Nephron (organoid): Measurements from ENCODE around the gene SFMBT1.
A peak's percentile ranks its signal among the peaks of the same experiment; 100 is the strongest.

ENCODE experiments used
- H3K27ac Mint-ChIP-seq, 3 experiments: 2 replicates each; pipeline ENCODE4 v1.8.0; 2020; ENCODE audit warnings: mixed read lengths in 3 of 3, mild to moderate bottlenecking in 2 of 3, moderate library complexity in 1 of 3
- H3K27me3 Mint-ChIP-seq: 2 replicates; pipeline ENCODE4 v1.8.0; 2021; ENCODE audit warnings: low read depth, mild to moderate bottlenecking, moderate library complexity, mixed read lengths
- H3K36me3 Mint-ChIP-seq: 2 replicates; pipeline ENCODE4 v1.8.0; 2020; ENCODE audit warnings: low read depth, mixed read lengths
- H3K4me1 Mint-ChIP-seq: 2 replicates; pipeline ENCODE4 v1.8.0; 2020; ENCODE audit warnings: mixed read lengths
- H3K4me3 Mint-ChIP-seq, 3 experiments: 2 replicates each; pipeline ENCODE4 v1.8.0; 2020; ENCODE audit warnings: mild to moderate bottlenecking in 3 of 3, mixed read lengths in 3 of 3, moderate library complexity in 2 of 3
- H3K9me3 Mint-ChIP-seq: 2 replicates; pipeline ENCODE4 v1.8.0; 2020; ENCODE audit warnings: mixed read lengths
- CTCF ChIP-seq, 3 experiments: fragments of 200-600 bp; sonication (generic); IDR thresholded peaks; one replicate each; pipeline ENCODE4 v1.5.0; 2021; ENCODE audit warnings: antibody characterized with exemption in 3 of 3; ENCODE audit not compliant: unreplicated experiment in 3 of 3

Gene SFMBT1, protein sequence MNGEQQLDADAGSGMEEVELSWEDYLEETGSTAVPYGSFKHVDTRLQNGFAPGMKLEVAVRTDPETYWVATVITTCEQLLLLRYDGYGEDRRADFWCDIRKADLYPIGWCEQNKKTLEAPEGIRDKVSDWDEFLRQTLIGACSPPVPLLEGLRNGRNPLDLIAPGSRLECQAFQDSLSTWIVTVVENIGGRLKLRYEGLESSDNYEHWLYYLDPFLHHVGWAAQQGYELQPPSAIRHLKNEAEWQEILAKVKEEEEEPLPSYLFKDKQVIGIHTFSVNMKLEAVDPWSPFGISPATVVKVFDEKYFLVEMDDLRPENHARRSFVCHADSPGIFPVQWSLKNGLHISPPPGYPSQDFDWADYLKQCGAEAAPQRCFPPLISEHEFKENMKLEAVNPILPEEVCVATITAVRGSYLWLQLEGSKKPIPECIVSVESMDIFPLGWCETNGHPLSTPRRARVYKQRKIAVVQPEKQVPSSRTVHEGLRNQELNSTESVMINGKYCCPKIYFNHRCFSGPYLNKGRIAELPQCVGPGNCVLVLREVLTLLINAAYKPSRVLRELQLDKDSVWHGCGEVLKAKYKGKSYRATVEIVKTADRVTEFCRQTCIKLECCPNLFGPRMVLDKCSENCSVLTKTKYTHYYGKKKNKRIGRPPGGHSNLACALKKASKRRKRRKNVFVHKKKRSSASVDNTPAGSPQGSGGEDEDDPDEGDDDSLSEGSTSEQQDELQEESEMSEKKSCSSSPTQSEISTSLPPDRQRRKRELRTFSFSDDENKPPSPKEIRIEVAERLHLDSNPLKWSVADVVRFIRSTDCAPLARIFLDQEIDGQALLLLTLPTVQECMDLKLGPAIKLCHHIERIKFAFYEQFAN

GRCh38 chr3:53045518-53046170 is at the start of gene SFMBT1:
SFMBT1 (minus strand) TSS chr3:53046073; CDS start chr3:52969128, 76,945 bp downstream.
- peaks cover 54% of the 10 kb centered on the region for H3K27me3 Mint-ChIP-seq
- H3K4me1 Mint-ChIP-seq, result peaks cover 14% of the 10 kb centered on the region
- H3K36me3 Mint-ChIP-seq, result no peaks in the 10 kb centered on the region
- TF ChIP-seq CTCF (IDR thresholded peaks at IDR 0.05; ENCODE audit: unreplicated experiment in 3 of 3), result no peak
- no peaks in the 10 kb centered on the region for H3K9me3 Mint-ChIP-seq
- H3K4me3 Mint-ChIP-seq, result peak within 1 kb of the TSS; percentile 89 to 97 (median 93)
- H3K27ac Mint-ChIP-seq, result peak within 1 kb of the TSS in 2 of 3 experiments; percentile 30 to 76

DNA sequence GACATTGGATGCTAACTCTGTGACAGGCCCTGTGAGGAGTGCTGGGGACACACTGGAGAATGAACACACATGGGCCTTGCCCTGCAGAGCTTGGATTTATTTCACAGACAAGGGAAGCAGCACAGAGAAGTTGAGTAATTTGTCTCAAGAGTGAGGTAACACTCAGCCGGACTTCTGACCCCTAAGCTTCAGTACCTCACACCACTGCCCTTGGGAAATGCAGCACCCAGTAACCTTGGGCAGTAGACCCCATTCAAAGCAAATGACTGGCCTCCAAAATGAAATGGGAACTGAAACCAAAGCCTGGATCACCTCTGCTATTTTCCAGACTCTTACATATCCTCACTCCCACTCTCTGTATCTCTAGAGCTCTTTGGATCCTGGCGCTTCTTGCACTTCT is 47.1 kb upstream of the SFMBT1 start:
- Mint-ChIP-seq H3K36me3 (peaks cover 40% of the 10 kb centered on the region), H3K4me3 (no peak overlapping the region), H3K27ac (no peak overlapping the region), H3K27me3 (no peaks in the 10 kb centered on the region), H3K9me3 (no peaks in the 10 kb centered on the region), H3K4me1 (no peaks in the 10 kb centered on the region)
- no peak for TF ChIP-seq CTCF (IDR thresholded peaks at IDR 0.05; ENCODE audit: unreplicated experiment in 3 of 3)

DNA sequence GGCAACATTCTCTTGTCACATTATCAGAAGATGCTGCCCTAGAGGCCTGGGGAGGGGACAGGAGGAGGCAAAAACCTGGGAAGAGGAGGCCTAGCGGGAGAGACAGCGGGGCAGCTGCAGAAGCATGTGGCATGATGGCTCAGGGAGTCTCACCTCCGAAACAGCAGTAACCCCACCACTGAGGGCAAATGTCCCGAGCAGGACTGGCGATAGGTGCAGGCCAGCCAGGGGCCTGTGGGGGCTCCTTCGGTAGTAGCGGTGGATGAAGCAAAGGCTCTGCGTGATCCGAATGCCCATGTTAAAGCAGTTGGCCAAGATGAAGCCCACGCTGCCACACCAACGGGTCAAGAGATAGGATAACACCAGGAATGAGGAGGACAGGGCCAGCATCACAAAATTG is 46.3 kb upstream of the SFMBT1 start:
- H3K9me3 Mint-ChIP-seq, result no peaks in the 10 kb centered on the region
- H3K27me3 Mint-ChIP-seq, result no peaks in the 10 kb centered on the region
- H3K27ac Mint-ChIP-seq, result no peak overlapping the region
- TF ChIP-seq CTCF (IDR thresholded peaks at IDR 0.05; ENCODE audit: unreplicated experiment in 3 of 3), result no peak
- H3K4me1 Mint-ChIP-seq, result no peaks in the 10 kb centered on the region
- H3K36me3 Mint-ChIP-seq, result peaks cover 41% of the 10 kb centered on the region
- no peak overlapping the region for H3K4me3 Mint-ChIP-seq

GRCh38 chr3:53091011-53091410 is 45.1 kb upstream of the SFMBT1 start:
- Mint-ChIP-seq H3K27ac (peak overlapping the region in 1 of 3 experiments; percentile 65), H3K36me3 (peaks cover 42% of the 10 kb centered on the region), H3K4me1 (no peaks in the 10 kb centered on the region), H3K27me3 (no peaks in the 10 kb centered on the region), H3K4me3 (no peak overlapping the region), H3K9me3 (no peaks in the 10 kb centered on the region)
- no peak for TF ChIP-seq CTCF (IDR thresholded peaks at IDR 0.05; ENCODE audit: unreplicated experiment in 3 of 3)

GRCh38 chr3:53089511-53089910 is 43.6 kb upstream of the SFMBT1 start:
- no peaks in the 10 kb centered on the region for H3K9me3 Mint-ChIP-seq
- H3K4me3 Mint-ChIP-seq, result no peak overlapping the region
- H3K27ac Mint-ChIP-seq, result no peak overlapping the region
- H3K27me3 Mint-ChIP-seq, result no peaks in the 10 kb centered on the region
- peaks cover 42% of the 10 kb centered on the region for H3K36me3 Mint-ChIP-seq
- no peaks in the 10 kb centered on the region for H3K4me1 Mint-ChIP-seq
- no peak for TF ChIP-seq CTCF (IDR thresholded peaks at IDR 0.05; ENCODE audit: unreplicated experiment in 3 of 3)
